K562 (cell line): ENCODE data around the gene SPRR3. TPM values are rescaled to one million over a fixed set of nuclear protein-coding genes. Genes with fewer than 3 reads are reported as not detected.
"Not testable (repeated sequence)": the region's sequence is repeated elsewhere in the genome, so short reads cannot be mapped to it uniquely, and the experiment has no call there.

ENCODE experiments used
- ATAC-seq: fragments of 200-7000 bp; cut with Tn5 transposase; 3 replicates; pipeline ENCODE4 v1.9.1; 2020; ENCODE audit warnings: moderate library complexity
- BruUV-seq: library from RNA; stranded (reverse); fragments of 400-500 nt; replicated peaks from 2 replicates; lab custom pipeline; 2021; lab: Mats Ljungman, UMichigan
- CTCF ChIA-PET: fragments of 300-600 bp; formaldehyde crosslinking; extraction: SDS; loops from one replicate; lab custom pipeline; 2021; ENCODE audit warnings: low intra/inter-chr PET ratio; lab: Yijun Ruan, JAX
- POLR2A ChIA-PET: fragments of 300-600, 350-650 bp; sonication (Branson Sonifier 250); formaldehyde crosslinking; extraction: SDS; loops from one replicate; lab custom pipeline; 2021; ENCODE audit warnings: antibody characterized with exemption, inconsistent platforms; lab: Yijun Ruan, JAX
- DNase-seq, 4 experiments: peaks; one replicate each; pipeline versions ENCODE4 v3.0.0 to v3.0.0-alpha.2; 2011 to 2018; ENCODE audit warnings: low spot score in 3 of 4, mixed read lengths in 3 of 4; ENCODE audit errors: extremely low read depth in 1 of 4
- FAIRE-seq: peaks from 2 replicates; lab custom pipeline; 2011; peaks lifted over from hg19 to GRCh38; lab: Jason Lieb, UNC
- H2AFZ ChIP-seq: 2 replicates; pipeline ENCODE4 v1.6.0; 2011; ENCODE audit warnings: low read depth, low read length, control low read depth, inconsistent platforms
- H3K27ac ChIP-seq: fragments of 200-600 bp; 3 replicates; pipeline ENCODE4 v1.8.0; 2011; ENCODE audit warnings: low read depth, mild to moderate bottlenecking, control low read depth, inconsistent platforms, low read length, moderate library complexity, mixed read lengths; ENCODE audit errors: extremely low read depth
- H3K27me3 ChIP-seq, 2 experiments: fragments of 300-600 bp in 1 of 2; 2 replicates in 1 of 2; 3 replicates in 1 of 2; pipeline versions ENCODE4 v1.6.0 to v1.8.0; 2011; ENCODE audit warnings: inconsistent platforms in 2 of 2, low read length in 2 of 2, mild to moderate bottlenecking in 1 of 2, mixed read lengths in 1 of 2, moderate library complexity in 1 of 2; ENCODE audit not compliant: control insufficient read depth in 2 of 2, insufficient read depth in 2 of 2
- H3K36me3 ChIP-seq: fragments of 300-600 bp; 3 replicates; pipeline ENCODE4 v1.8.0; 2011; ENCODE audit warnings: mild to moderate bottlenecking, low read length, inconsistent platforms; ENCODE audit not compliant: control insufficient read depth, insufficient read depth
- H3K4me1 ChIP-seq, 2 experiments: fragments of 200-600 bp in 1 of 2; replicated peaks in 1 of 2; 2 replicates in 1 of 2; 3 replicates in 1 of 2; pipeline versions ENCODE4 v1.5.1 to v1.8.0; 2011; ENCODE audit warnings: inconsistent platforms in 2 of 2, low read length in 2 of 2, mild to moderate bottlenecking in 1 of 2, mixed read lengths in 1 of 2, moderate library complexity in 1 of 2; ENCODE audit not compliant: control insufficient read depth in 2 of 2, insufficient read depth in 2 of 2
- H3K4me2 ChIP-seq: 2 replicates; pipeline ENCODE4 v1.6.1; 2011; ENCODE audit warnings: low read length, control low read depth, inconsistent platforms, mixed read lengths; ENCODE audit not compliant: insufficient read depth
- H3K4me3 ChIP-seq: fragments of 200-600 bp; sonication (generic), shearing (Covaris generic); 2 replicates; pipeline ENCODE4 v1.5.1; 2016; ENCODE audit warnings: control low read depth, inconsistent platforms
- H3K79me2 ChIP-seq: fragments of 200-600 bp; 3 replicates; pipeline ENCODE4 v1.8.0; 2011; ENCODE audit warnings: low read length, inconsistent platforms; ENCODE audit not compliant: control insufficient read depth, insufficient read depth
- H3K9ac ChIP-seq, 2 experiments: 2 replicates each; pipeline versions ENCODE4 v1.6.0 to v1.6.1; 2011; ENCODE audit warnings: low read depth in 2 of 2, low read length in 2 of 2, control low read depth in 1 of 2, inconsistent platforms in 1 of 2, mild to moderate bottlenecking in 1 of 2, mixed read lengths in 1 of 2; ENCODE audit not compliant: insufficient read depth in 1 of 2
- H3K9me1 ChIP-seq: one replicate; pipeline ENCODE4 v1.6.0; 2011; ENCODE audit warnings: inconsistent platforms, mild to moderate bottlenecking, low read length, moderate library complexity; ENCODE audit not compliant: control insufficient read depth, insufficient read depth
- H3K9me3 ChIP-seq: replicated peaks from 2 replicates; pipeline ENCODE4 v1.5.1; 2011; ENCODE audit warnings: low read depth, low read length, inconsistent platforms; ENCODE audit not compliant: control insufficient read depth, insufficient read depth
- H4K20me1 ChIP-seq: replicated peaks from 2 replicates; pipeline ENCODE4 v1.6.1; 2011; ENCODE audit warnings: low read length, inconsistent platforms, mixed read lengths; ENCODE audit not compliant: control insufficient read depth, insufficient read depth
- ASH1L ChIP-seq: fragments of 450-650 bp; IDR thresholded peaks from 2 replicates; pipeline ENCODE4 v1.6.1; 2018; ENCODE audit warnings: borderline replicate concordance, mild to moderate bottlenecking, low read depth; ENCODE audit not compliant: partially characterized antibody
- C11orf30 ChIP-seq: fragments of 450-650 bp; IDR thresholded peaks from 2 replicates; pipeline ENCODE4 v1.6.1; 2016; ENCODE audit warnings: low read depth, mild to moderate bottlenecking
- MAFF ChIP-seq: IDR thresholded peaks from 2 replicates; pipeline ENCODE4 v1.6.1; 2012; ENCODE audit warnings: low read length, improper control_type of control experiment
- MAFG ChIP-seq: fragments of 450-650 bp; conservative IDR thresholded peaks from 2 replicates; pipeline ENCODE4 v1.6.1; 2016; ENCODE audit warnings: missing genetic modification characterization, missing compliant biosample characterization
- MTF1 ChIP-seq: fragments of 250-450 bp; sonication (Bioruptor Pico); IDR thresholded peaks from 2 replicates; pipeline ENCODE4 v1.9.0; 2021; ENCODE audit warnings: moderate library complexity, mild to moderate bottlenecking, inconsistent platforms, borderline replicate concordance
- NFYB ChIP-seq: IDR thresholded peaks from 2 replicates; pipeline ENCODE4 v1.6.1; 2011; ENCODE audit warnings: mild to moderate bottlenecking, moderate library complexity; ENCODE audit not compliant: insufficient read length; ENCODE audit errors: extremely low read depth
- RBM25 ChIP-seq: fragments of 200-400 bp; formaldehyde crosslinking; IDR thresholded peaks from 2 replicates; pipeline ENCODE4 v1.6.1; 2018; ENCODE audit warnings: low read length, low read depth, moderate library complexity; ENCODE audit not compliant: severe bottlenecking
- ZNF316 ChIP-seq: fragments of 450-650 bp; IDR thresholded peaks from 2 replicates; pipeline ENCODE4 v1.6.1; 2016
- whole genome bisulfite sequencing: fragments of 100-300 bp; shearing (Covaris generic); methylation state at CpG from one replicate; pipeline ENCODE4 v1.1.6; 2016; ENCODE audit warnings: low coverage, mixed read lengths; ENCODE audit not compliant: insufficient coverage; ENCODE audit errors: missing lambda C conversion rate; 5-methylcytosine and 5-hydroxymethylcytosine counted together
- in situ Hi-C: fragments of 300-500 bp; cut with MboI; formaldehyde crosslinking; loops from 4 replicates; pipeline ENCODE4 v1.15.0; 2018; ENCODE audit warnings: inconsistent platforms, mixed read lengths
- intact Hi-C: fragments of 100-400 bp; cut with micrococcal nuclease; formaldehyde crosslinking; loops from 2 replicates; pipeline ENCODE4 v1.14.2; 2022
- polyA plus RNA-seq, 8 experiments: library from polyadenylated mRNA; depleted of rRNA in 4 of 8; stranded (reverse) in 5 of 8; unstranded in 3 of 8; fragments of >200 nt; fragmentation: Nextera tagmentation in 2 of 8; fragmentation: Illumina TruSeq in 1 of 8; extraction: Ambion mirVana in 2 of 8; extraction: Trizol in 1 of 8; gene quantifications; 2 replicates each; pipeline versions ENCODE4 v1.2.1 to v1.2.3, GENCODE V29; 2011 to 2014; ENCODE audit warnings: inconsistent platforms in 1 of 8, missing spikeins in 1 of 8
- total RNA-seq, 7 experiments: library from RNA; depleted of rRNA in 6 of 7; stranded (reverse); fragments of >200 nt in 6 of 7; fragmentation: Illumina TruSeq in 2 of 7; extraction: Trizol in 2 of 7; gene quantifications; 2 replicates each; pipeline versions ENCODE4 v1.2.1 to v1.2.3, GENCODE V29; 2011 to 2021; ENCODE audit warnings: low replicate concordance in 1 of 7
- TF ChIP-seq, protein P1 (sequence below): IDR thresholded peaks from 2 replicates; pipeline ENCODE4 v1.6.1; 2016; ENCODE audit warnings: missing genetic modification characterization, missing compliant biosample characterization

Gene SPRR3
- total and polyA plus RNA-seq, 9 of the 15 experiments (the other 6 are each of a cell fraction or from before 2014, with no cell fraction given): not detected

DNA sequence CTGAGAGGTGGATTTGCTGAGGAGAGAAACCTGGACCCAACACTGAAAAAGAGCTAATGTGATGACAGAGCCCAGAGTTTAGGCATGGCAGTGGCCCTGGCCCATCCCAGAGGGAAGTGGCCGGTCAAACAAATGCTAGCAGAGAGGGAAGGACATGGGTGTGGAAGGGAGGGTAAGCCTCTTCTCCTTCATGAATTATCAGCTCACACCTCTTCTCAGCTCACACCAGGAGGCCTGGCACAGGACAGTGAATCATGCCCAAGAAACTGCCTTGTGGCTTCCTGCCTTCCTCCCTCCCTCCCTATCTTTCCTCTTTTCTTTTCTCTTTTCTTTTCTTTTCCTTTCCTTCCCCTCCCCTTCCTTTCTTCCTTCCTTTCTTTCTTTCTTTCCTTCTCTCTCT lies 1.3 kb upstream of the SPRR3 start:
- no peak for DNase-seq
- H4K20me1 ChIP-seq: no peaks in the 10 kb centered on the region
- FAIRE-seq: no peak
- H3K79me2 ChIP-seq: no peaks in the 10 kb centered on the region
- WGBS: 0% methylated on average over 1 of the region's 1 CpG
- ChIA-PET POLR2A (no interaction called here), CTCF (no interaction called here)
- no peak for ATAC-seq
- no peak overlapping the region for H2AFZ ChIP-seq
- intact Hi-C loops (no loop called here), in situ Hi-C loops (no loop called here)
- no TSS peak for BruUV-seq
- H3K36me3 ChIP-seq: no peaks in the 10 kb centered on the region
- TF ChIP-seq, protein P1, sequence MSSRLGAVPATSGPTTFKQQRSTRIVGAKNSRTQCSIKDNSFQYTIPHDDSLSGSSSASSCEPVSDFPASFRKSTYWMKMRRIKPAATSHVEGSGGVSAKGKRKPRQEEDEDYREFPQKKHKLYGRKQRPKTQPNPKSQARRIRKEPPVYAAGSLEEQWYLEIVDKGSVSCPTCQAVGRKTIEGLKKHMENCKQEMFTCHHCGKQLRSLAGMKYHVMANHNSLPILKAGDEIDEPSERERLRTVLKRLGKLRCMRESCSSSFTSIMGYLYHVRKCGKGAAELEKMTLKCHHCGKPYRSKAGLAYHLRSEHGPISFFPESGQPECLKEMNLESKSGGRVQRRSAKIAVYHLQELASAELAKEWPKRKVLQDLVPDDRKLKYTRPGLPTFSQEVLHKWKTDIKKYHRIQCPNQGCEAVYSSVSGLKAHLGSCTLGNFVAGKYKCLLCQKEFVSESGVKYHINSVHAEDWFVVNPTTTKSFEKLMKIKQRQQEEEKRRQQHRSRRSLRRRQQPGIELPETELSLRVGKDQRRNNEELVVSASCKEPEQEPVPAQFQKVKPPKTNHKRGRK (tag): peak; percentile 59; the same call in 1 of the 2 replicates
- no peak for TF ChIP-seq MTF1 (CRISPR knock-in tag)
- no peaks in the 10 kb centered on the region for H3K4me1 ChIP-seq
- H3K27ac ChIP-seq: no peak overlapping the region
- no peaks in the 10 kb centered on the region for H3K9me1 ChIP-seq
- H3K4me3 ChIP-seq: no peak overlapping the region
- no peak overlapping the region for H3K4me2 ChIP-seq
- H3K27me3 ChIP-seq: peaks cover 2 to 13% of the 10 kb centered on the region in 2 experiments; a peak in 2 of 5 replicates
- H3K9me3 ChIP-seq: no peaks in the 10 kb centered on the region
- no peak overlapping the region for H3K9ac ChIP-seq

DNA sequence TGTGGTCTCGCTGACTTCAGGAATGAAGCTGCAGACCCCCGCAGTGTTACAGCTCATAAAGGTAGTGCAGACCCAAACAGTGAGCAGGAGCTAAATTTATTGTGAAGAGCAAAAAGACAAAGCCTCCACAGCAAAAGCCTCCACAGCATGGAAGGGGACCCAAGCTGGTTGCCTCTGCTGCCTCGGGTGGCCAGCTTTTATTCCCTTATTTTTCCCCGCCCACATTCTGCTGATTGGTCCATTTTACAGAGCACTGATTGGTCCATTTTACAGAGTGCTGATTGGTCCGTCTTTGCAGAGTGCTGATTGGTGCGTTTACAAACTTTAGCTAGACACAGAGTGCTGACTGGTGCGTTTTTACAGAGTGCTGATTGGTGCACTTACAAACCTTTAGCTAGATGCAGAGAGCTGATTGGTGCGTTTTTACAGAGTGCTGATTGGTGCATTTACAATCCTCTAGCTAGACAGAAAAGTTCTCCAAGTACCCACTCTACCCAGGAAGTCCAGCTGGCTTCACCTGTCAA lies 9.7 kb downstream of the SPRR3 start:
- H3K4me3 ChIP-seq, H2AFZ ChIP-seq, intact Hi-C loops, CTCF ChIA-PET, H3K9me3 ChIP-seq, H3K79me2 ChIP-seq, in situ Hi-C loops, H3K27me3 ChIP-seq, H3K4me1 ChIP-seq, H3K9ac ChIP-seq, FAIRE-seq, H3K27ac ChIP-seq: not testable (repeated sequence)
- DNase-seq: peak in 2 of 4 experiments; percentile 14 to 18
- POLR2A ChIA-PET: interaction anchor here (0.6 to 1.0 kb wide), 2 partner anchors 12 to 1299 kb away, joined by 3 read pairs; no protein-coding TSS in a partner anchor
- 3% methylated on average over 8 of the region's 8 CpGs for WGBS
- TF ChIP-seq MAFG (tag) (peak; percentile 75), RBM25 (peak; percentile 45), ZNF316 (peak; percentile 93), NFYB (peak; percentile 73), ASH1L (peak; percentile 68), MAFF (peak; percentile 26; the same call in 1 of the 2 replicates), C11orf30 (peak; percentile 83)
- TF ChIP-seq, all 486 proteins: peak for 7; not testable (repeated sequence) for 479
- H4K20me1 ChIP-seq, H3K36me3 ChIP-seq, ATAC-seq, H3K9me1 ChIP-seq, BruUV-seq, H3K4me2 ChIP-seq: not testable (repeated sequence)
